GM21381 (cell line): ENCODE measurements around the gene MKKS.
A peak's percentile ranks its signal among the peaks of the same experiment; 100 is the strongest.

Experiments used
- ATAC-seq: cut with Tn5 transposase; IDR thresholded peaks from one replicate; pipeline ENCODE4 v1.9.1; 2021; ENCODE audit warnings: mild to moderate bottlenecking, moderate library complexity; ENCODE audit not compliant: unreplicated experiment

The MKKS gene

GRCh38 chr20:10453241-10453640, 19.2 kb upstream of the MKKS start:
- peak; percentile 97 for ATAC-seq

DNA sequence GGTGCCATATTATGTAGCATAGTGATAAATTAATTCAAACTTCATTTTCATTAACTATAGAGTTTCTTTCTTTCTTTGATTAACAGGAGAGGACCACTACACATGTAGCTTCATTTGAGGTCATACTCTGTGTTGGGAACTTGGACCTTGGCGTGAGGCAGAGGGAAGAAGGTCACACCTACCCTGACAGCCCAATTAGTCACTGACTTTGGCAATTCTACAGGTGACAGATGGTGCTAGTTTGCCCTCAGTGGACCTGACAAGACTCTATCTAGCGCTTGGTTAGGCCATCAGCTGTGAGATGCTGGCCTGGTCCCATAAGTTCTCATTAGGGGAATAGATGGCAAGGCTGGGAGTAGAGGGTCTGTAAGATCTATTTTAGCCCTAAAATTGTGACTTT, 15.2 kb upstream of the MKKS start:
- no peak for ATAC-seq

DNA sequence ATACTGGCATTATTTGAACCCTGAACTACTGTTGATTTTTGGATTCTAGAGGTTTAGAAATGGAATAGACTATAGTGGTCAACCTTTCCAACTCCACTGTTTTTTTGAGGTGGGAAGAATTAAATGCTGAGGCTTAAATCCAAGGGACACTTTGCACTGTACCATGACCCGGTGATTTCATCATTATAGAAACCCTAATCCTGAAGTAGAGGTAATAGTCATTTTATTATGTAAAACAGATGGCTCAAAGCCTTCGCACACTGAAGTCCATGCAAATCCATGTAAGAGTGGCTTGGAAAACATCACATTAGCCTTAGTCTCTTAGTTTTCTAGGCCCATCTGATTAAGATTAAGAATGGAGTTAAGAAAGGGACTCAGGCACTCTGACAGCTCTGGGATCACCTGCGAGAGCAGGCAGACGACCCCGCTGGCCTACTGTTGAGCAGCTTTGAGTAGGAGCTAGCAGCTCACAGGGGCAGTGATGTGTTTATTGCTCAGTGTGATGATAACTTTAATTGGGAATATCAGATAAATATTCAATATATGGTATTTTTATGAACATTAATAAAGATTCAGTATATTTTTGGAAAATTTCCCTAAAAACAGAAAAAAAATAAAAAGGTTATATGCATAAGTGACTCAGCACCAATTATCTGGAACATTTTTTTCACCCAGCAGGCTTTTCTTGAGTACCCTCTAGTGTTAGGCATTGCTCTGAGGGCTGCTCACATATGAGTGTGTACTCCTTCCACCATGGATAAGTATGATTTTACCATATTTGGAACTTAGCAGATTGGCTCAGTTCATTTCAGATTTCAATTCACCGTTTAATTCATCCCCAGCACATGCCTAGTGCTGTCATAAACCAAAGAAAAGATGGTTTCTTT, 14.5 kb upstream of the MKKS start:
- no peak for ATAC-seq

GRCh38 chr20:10447028-10447427, 13.0 kb upstream of the MKKS start:
- peak; percentile 99 for ATAC-seq

- no peak for ATAC-seq
These were observed 11.7 kb upstream of the MKKS start for GRCh38 chr20:10445758-10446157.

GRCh38 chr20:10443936-10444335, 9.9 kb upstream of the MKKS start:
- ATAC-seq = no peak

DNA sequence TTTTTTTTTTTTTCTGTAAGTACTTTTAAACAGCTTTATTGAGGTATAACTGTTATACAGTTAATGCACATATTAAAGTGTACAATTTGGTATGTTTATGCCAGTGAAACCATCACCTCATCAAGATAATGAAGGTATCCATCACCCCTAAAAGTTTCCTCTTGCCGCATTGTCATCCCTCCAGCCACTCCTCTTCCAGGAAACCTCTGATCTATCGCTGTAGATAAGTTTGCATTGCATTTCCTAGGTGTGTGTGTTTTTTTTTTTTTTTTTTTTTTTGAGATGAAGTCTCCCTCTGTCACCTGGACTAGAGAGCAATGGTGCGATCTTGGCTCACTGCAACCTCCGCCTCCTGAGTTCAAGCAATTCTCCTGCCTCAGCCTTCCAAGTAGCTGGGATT, 4.2 kb upstream of the MKKS start:
- ATAC-seq = no peak

DNA sequence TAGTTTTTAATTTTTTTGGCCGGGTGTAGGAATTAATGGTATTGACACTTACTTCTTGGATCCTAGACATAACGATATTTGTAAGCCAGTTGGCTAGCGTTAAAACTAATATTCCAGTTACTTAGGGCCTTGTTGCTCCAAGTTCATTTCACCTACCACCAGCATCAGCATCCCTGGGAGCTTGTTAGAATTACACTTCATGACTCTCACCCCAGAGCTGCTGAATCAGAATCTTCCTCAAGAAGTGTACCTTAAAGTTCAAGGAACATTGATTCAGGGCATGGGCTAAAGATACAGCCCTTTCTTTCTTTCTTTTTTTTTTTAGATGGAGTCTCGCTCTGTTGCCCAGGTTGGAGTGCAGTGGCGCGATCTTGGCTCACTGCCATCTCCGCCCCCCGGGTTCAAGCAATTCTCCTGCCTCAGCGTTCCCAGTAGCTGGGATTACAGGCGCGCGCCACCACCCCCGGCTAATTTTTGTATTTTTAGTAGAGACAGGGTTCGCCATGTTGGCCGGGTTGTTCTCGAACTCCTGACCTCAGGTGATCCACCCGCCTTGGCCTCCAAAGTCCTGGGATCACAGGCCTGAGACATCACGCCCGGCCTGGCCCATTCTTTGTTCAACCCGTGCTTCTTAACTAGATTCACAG, 2.2 kb upstream of the MKKS start:
- no peak for ATAC-seq

DNA sequence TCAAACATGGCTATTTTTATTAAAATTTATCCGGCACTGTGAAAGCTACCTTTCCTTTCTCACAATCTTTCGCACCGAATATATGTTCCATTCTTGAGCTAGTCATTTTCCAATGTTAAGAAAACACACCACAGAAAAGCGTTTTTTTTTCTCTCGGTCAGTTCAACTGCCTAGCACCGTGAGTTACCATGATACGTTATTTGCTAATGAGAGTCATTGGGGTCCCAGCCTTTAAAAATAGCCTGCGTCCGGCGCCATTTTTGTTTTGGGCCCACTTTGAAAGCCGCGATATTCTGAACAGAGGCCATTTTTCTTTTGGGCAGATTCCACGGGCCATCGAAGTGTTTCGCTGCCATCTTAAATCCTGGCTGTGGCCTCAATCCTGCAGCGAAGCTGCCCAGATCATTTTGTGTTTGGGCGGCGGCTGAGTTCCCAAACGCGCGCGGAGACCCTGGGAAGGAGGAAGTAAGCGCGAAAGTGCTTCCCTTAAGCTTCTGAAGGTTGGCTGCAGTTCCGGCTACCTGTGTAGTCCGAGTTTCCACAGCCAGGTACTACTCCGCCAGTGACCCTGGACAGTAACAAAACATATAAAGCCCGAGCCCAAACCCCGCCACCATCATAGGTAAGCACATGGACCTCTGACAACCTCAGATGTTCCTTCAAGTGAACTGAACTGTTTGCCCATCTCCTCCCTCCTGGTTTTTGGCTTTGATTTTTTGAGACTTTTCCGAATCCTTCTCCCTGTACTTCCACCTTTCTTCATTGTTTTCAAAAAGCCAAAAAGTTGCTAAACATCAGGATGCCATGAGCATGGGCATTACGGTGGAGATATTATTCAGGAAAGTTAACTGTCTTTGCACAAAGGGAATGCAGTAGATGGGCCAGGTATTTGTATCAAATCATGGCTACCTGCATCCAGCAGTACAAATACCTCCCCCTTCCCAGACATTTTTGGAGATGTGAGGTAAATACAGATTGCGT, 1.1 kb upstream of the MKKS start, which contains the start of gene SLX4IP:
Gene SLX4IP (plus strand): TSS at position 474 of the 981 bp plus-strand sequence. CDS start 22,900 bp downstream, outside the sequence.
- peak; percentile 52 for ATAC-seq

GRCh38 chr20:10434467-10434831, 427 bp upstream of the MKKS start:
- peak; percentile 33 for ATAC-seq

DNA sequence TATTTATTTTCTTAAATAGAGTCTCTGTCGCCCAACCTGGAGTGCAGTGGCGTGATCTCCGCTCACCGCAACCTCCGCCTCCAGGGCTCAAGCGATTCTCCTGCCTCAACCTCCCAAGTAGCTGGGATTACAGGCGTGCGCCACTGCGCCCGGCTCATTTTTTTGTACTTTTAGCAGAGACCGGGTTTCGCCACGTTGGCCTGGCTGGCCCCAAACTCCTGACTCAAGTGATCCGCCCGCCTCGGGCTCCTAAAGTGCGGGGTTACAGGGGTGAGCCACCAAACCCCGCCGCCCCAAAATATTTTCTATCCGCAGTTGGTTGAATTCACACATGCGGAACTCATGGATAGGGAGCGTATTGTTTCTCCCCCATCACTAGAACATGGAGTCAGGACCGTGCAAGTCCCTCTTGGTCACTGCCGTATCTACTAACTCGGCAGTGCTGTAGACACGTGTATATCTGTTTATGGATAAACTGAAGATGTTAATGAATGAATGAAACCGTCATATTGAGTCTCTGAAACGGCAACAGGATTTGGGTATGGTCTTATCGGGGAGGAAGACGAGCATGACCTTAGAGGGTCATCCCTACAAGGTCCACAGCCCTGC, 904 bp downstream of the MKKS start:
- no peak for ATAC-seq

GRCh38 chr20:10432079-10432478, 1.9 kb downstream of the MKKS start:
- no peak for ATAC-seq

DNA sequence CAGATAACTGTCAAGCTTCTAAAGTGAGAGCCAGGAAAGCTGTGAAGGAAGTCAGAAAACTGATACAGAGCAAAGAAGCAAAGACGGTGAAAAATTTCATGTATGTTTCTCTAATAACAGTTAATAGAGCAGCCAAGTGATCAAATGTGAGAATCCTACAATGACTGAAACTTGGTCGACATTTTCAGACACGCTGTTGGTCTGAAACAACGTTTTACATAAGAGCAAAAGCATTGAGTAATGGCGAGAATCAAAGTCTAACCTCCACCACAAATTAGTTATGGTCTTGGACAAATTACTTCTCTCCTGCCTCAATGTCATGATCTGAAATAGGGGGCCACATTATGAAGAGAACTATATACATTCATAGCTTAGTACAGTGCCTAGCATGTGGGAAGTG, 3.3 kb downstream of the MKKS start:
- no peak for ATAC-seq

DNA sequence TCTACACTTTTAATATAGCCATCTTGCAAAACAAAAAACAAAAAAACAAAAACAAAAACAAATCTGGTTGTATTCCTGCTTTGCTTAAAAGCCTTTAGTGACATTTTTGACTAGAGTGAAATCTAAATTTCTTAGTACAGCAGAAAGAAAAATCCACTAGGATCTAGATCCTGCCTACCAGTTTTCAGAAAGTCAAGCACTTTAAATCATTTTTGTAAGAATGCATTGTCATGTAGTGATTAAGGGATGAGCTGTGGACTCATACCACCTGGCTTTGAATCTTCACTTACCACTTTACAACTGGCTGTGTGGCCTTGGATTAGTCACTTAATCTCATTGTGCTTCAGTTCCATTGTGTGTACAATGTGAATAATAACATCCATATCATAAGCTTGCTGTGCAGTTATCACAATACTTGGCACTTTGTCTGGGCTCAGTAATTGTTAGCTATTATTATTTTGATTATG, 4.0 kb downstream of the MKKS start:
- no peak for ATAC-seq

DNA sequence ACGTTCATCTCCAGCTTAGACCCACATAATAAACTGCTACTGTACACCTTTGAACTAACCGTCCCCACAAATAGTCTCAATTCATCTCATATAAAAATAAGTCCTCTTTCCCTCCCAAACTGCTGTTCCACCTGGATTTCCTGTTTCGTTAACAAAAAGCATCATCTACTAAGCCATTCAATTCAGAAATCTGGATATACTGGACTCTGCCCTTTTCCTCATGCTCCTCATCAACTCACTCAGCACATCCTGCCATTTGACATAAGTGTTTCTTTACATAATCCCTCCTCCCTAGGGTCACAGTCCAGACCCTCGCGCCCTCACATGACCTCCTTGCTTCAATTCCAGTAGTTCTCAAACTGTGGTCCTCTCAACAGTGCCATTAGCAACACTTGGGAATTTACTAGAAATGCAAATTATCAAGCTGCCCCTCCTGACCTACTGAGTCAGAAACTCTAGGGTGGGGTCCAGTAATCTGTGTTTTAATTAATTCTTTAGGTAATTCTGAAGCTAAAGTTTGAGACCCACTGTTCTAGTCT, 4.5 kb downstream of the MKKS start:
- ATAC-seq = no peak

DNA sequence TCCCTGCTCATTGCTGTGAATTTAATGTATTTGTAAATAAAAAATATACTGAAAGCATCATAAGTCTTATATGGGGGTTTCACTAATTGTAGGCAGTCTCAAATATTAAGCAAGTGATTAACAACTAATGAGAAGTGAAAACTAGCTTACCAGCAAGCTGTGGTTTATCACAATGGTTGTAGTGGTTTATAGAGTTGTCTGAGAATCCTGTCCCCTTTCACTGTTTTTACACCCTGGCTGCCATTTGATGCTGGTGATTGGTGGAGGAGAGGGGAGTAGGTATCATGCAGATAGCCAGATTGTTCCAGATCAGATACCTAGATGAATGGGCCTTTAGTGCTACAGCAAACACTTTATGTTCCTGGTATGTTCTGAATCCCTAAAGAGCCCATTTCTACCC, 6.0 kb downstream of the MKKS start:
- ATAC-seq = no peak

GRCh38 chr20:10427060-10427692, 6.8 kb downstream of the MKKS start:
- ATAC-seq = no peak

DNA sequence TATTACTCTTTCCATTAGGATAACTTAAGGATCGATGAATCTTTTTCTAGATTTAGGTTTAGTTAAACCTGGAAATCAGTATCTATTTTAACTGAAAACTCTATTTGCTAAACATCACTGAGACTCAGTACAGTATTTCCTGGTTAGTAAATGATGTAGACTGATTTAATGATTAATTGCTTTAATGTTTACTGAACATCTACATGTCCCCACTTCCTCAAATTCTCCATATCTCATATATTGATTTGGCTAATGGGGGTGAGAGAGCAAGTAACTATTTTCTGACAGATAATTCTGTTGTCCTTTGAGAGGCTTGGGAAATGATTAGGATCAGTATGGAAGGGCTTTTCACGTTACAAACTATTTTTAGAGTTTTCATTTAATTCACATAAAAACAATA, 10.3 kb downstream of the MKKS start:
- peak; percentile 55 for ATAC-seq

GRCh38 chr20:10419550-10420133, 14.4 kb downstream of the MKKS start:
- no peak for ATAC-seq
